Panc1 (cell line): ENCODE results near the gene B4GALT5. TPM values are rescaled to one million over a fixed set of nuclear protein-coding genes. Genes with fewer than 3 reads are reported as not detected.

Source experiments
- ATAC-seq: fragments of 200-7000 bp; cut with Tn5 transposase; 2 replicates; pipeline ENCODE4 v1.9.1; 2020; ENCODE audit warnings: mild to moderate bottlenecking, moderate library complexity
- BruUV-seq: library from RNA; stranded (reverse); fragments of 400-500 nt; replicated peaks from 2 replicates; lab custom pipeline; 2021; lab: Mats Ljungman, UMichigan
- CTCF ChIA-PET: fragments of 300-600 bp; sonication (Branson Sonifier 250); formaldehyde crosslinking; loops from one replicate; lab custom pipeline; 2022; ENCODE audit warnings: antibody characterized with exemption; lab: Charles Lee
- POLR2A ChIA-PET: fragments of 300-600 bp; sonication (Branson Sonifier 250); formaldehyde crosslinking; loops from one replicate; lab custom pipeline; 2022; ENCODE audit warnings: antibody characterized with exemption; lab: Charles Lee
- DNase-seq: peaks from one replicate; pipeline ENCODE4 v3.0.0-alpha.2; 2010; ENCODE audit warnings: low read depth, low spot score
- H3K27ac ChIP-seq: 2 replicates; pipeline ENCODE4 v1.5.1; 2011; ENCODE audit warnings: mild to moderate bottlenecking, low read length, inconsistent platforms
- H3K27me3 ChIP-seq: fragments of 200-500 bp; sonication (Bioruptor generic); 2 replicates; pipeline ENCODE4 v1.6.0; 2014; ENCODE audit warnings: low read length, inconsistent platforms; ENCODE audit not compliant: control insufficient read depth, insufficient read depth
- H3K36me3 ChIP-seq: fragments of 200-500 bp; sonication (Bioruptor generic); 2 replicates; pipeline ENCODE4 v1.5.1; 2014; ENCODE audit warnings: inconsistent platforms, mild to moderate bottlenecking, low read length, moderate library complexity; ENCODE audit not compliant: control insufficient read depth, insufficient read depth
- H3K4me1 ChIP-seq: 2 replicates; pipeline ENCODE4 v1.5.1; 2011; ENCODE audit warnings: inconsistent platforms, mild to moderate bottlenecking, low read length, moderate library complexity; ENCODE audit not compliant: control insufficient read depth, insufficient read depth
- H3K4me3 ChIP-seq, 2 experiments: 2 replicates each; pipeline ENCODE4 v1.5.1; 2011 to 2012; ENCODE audit warnings: low read depth in 2 of 2, low read length in 2 of 2, mild to moderate bottlenecking in 2 of 2, inconsistent platforms in 1 of 2, moderate library complexity in 1 of 2
- H3K9me3 ChIP-seq: fragments of 200-500 bp; sonication (Bioruptor generic); 2 replicates; pipeline ENCODE4 v1.5.1; 2014; ENCODE audit warnings: low read depth, mild to moderate bottlenecking, inconsistent platforms, low read length, moderate library complexity; ENCODE audit not compliant: control insufficient read depth, insufficient read depth
- POLR2AphosphoS5 ChIP-seq: IDR thresholded peaks from 2 replicates; pipeline ENCODE4 v1.6.1; 2012; ENCODE audit warnings: mild to moderate bottlenecking, low read depth, low read length, moderate library complexity
- SIN3A ChIP-seq: IDR thresholded peaks from 2 replicates; pipeline ENCODE4 v1.6.1; 2012; ENCODE audit warnings: low read depth, mild to moderate bottlenecking, low read length, moderate library complexity, borderline replicate concordance; ENCODE audit not compliant: insufficient read depth
- TCF7L2 ChIP-seq: IDR thresholded peaks from 2 replicates; pipeline ENCODE4 v1.6.1; 2011; ENCODE audit warnings: mild to moderate bottlenecking, low read depth, low read length, inconsistent platforms
- in situ Hi-C: cut with HindIII; loops from 2 replicates; pipeline ENCODE4 v1.10.0; 2016; ENCODE audit warnings: low sequenced_read_pairs, low pct_unique_long_range_greater_than_20kb
- intact Hi-C: fragments of 100-400 bp; cut with micrococcal nuclease; formaldehyde crosslinking; loops from one replicate; pipeline ENCODE4 v1.10.0; 2022; ENCODE audit not compliant: unreplicated experiment
- total RNA-seq: library from RNA; stranded (reverse); gene quantifications from one replicate; pipeline ENCODE4 v1.2.1, GENCODE V29; 2021; ENCODE audit not compliant: unreplicated experiment
- TF ChIP-seq, protein P1 (sequence below), 2 experiments: IDR thresholded peaks; 2 replicates each; pipeline ENCODE4 v1.6.1; 2011 to 2012; ENCODE audit warnings: low read depth in 2 of 2, control low read depth in 1 of 2, low read length in 1 of 2, mild to moderate bottlenecking in 1 of 2, moderate library complexity in 1 of 2; ENCODE audit not compliant: insufficient read depth in 1 of 2
- TF ChIP-seq, protein P2 (sequence below): fragments of 450-650 bp; IDR thresholded peaks from 2 replicates; pipeline ENCODE4 v1.5.1; 2017; ENCODE audit warnings: mild to moderate bottlenecking

B4GALT5 gene
- total RNA-seq, 1 experiment from 2014 or later: 40.0 TPM

- no peaks in the 10 kb centered on the region for H3K27me3 ChIP-seq
- CTCF ChIA-PET: no interaction called here
- no peaks in the 10 kb centered on the region for H3K9me3 ChIP-seq
- DNase-seq: no peak
- H3K4me3 ChIP-seq: no peak overlapping the region
- no peak for TF ChIP-seq POLR2AphosphoS5
- TF ChIP-seq SIN3A: no peak
- TF ChIP-seq, protein P1, sequence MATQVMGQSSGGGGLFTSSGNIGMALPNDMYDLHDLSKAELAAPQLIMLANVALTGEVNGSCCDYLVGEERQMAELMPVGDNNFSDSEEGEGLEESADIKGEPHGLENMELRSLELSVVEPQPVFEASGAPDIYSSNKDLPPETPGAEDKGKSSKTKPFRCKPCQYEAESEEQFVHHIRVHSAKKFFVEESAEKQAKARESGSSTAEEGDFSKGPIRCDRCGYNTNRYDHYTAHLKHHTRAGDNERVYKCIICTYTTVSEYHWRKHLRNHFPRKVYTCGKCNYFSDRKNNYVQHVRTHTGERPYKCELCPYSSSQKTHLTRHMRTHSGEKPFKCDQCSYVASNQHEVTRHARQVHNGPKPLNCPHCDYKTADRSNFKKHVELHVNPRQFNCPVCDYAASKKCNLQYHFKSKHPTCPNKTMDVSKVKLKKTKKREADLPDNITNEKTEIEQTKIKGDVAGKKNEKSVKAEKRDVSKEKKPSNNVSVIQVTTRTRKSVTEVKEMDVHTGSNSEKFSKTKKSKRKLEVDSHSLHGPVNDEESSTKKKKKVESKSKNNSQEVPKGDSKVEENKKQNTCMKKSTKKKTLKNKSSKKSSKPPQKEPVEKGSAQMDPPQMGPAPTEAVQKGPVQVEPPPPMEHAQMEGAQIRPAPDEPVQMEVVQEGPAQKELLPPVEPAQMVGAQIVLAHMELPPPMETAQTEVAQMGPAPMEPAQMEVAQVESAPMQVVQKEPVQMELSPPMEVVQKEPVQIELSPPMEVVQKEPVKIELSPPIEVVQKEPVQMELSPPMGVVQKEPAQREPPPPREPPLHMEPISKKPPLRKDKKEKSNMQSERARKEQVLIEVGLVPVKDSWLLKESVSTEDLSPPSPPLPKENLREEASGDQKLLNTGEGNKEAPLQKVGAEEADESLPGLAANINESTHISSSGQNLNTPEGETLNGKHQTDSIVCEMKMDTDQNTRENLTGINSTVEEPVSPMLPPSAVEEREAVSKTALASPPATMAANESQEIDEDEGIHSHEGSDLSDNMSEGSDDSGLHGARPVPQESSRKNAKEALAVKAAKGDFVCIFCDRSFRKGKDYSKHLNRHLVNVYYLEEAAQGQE (IDR thresholded peaks at IDR 0.05; ENCODE audit: insufficient read depth in 1 of 2, low read depth in 2 of 2, low read length in 1 of 2): no peak
- TF ChIP-seq TCF7L2: no peak
- TF ChIP-seq, protein P2, sequence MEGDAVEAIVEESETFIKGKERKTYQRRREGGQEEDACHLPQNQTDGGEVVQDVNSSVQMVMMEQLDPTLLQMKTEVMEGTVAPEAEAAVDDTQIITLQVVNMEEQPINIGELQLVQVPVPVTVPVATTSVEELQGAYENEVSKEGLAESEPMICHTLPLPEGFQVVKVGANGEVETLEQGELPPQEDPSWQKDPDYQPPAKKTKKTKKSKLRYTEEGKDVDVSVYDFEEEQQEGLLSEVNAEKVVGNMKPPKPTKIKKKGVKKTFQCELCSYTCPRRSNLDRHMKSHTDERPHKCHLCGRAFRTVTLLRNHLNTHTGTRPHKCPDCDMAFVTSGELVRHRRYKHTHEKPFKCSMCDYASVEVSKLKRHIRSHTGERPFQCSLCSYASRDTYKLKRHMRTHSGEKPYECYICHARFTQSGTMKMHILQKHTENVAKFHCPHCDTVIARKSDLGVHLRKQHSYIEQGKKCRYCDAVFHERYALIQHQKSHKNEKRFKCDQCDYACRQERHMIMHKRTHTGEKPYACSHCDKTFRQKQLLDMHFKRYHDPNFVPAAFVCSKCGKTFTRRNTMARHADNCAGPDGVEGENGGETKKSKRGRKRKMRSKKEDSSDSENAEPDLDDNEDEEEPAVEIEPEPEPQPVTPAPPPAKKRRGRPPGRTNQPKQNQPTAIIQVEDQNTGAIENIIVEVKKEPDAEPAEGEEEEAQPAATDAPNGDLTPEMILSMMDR: no peak
- no TSS peak for BruUV-seq
- H3K27ac ChIP-seq: no peak overlapping the region
- peaks cover 10% of the 10 kb centered on the region for H3K4me1 ChIP-seq
- peaks cover 32% of the 10 kb centered on the region for H3K36me3 ChIP-seq
- POLR2A ChIA-PET: no interaction called here
- no peak for ATAC-seq
- intact Hi-C loops: no loop called here
- in situ Hi-C loops: no loop called here
These were observed 68.6 kb downstream of the B4GALT5 start for GRCh38 chr20:49644980-49645565.

DNA sequence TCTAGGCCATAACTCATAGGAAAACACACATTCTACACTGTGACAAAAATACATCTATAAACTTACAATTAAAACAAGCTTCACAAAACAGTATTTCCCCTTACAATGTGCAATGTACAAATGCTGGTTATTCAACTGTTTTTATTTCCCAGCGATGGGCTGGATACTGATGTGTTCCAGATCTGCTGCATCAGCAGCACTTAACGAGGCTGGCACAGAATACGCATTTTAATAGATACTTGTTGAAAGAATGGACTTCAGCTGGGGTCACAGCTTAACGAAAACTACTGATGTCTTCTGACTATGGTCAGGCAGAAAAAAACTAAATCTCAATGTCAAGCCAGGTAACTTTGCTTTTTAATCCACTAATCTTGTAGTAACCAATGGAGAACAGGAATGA is 70.9 kb downstream of the B4GALT5 start:
- TF ChIP-seq, protein P2: no peak
- TF ChIP-seq POLR2AphosphoS5: no peak
- no peak for TF ChIP-seq SIN3A
- TF ChIP-seq, protein P1 (IDR thresholded peaks at IDR 0.05; ENCODE audit: insufficient read depth in 1 of 2, low read depth in 2 of 2, low read length in 1 of 2): no peak
- TF ChIP-seq TCF7L2: no peak
- CTCF ChIA-PET: no interaction called here
- DNase-seq (no peak), ATAC-seq (no peak)
- no peak overlapping the region for H3K4me3 ChIP-seq
- H3K9me3 ChIP-seq: no peaks in the 10 kb centered on the region
- in situ Hi-C loops (no loop called here), intact Hi-C loops (no loop called here)
- H3K27me3 ChIP-seq: no peaks in the 10 kb centered on the region
- no TSS peak for BruUV-seq
- H3K4me1 ChIP-seq: peaks cover 10% of the 10 kb centered on the region
- no peak overlapping the region for H3K27ac ChIP-seq
- POLR2A ChIA-PET: no interaction called here
- H3K36me3 ChIP-seq: peaks cover 44% of the 10 kb centered on the region
